Smooth muscle cell (in vitro differentiated cells): ENCODE results near the gene FAM171A2. TPM values are rescaled to one million over a fixed set of nuclear protein-coding genes. Genes with fewer than 3 reads are reported as not detected.

Experiments
- DNase-seq: peaks from one replicate; lab custom pipeline; 2025; ENCODE audit not compliant: unreplicated experiment; lab: John Stamatoyannopoulos, UW
- H2AFZ ChIP-seq: fragments of 200-600 bp; sonication (generic); 2 replicates; pipeline ENCODE4 v1.6.0; 2016; ENCODE audit warnings: antibody characterized with exemption, low read depth, mild to moderate bottlenecking
- H3F3A ChIP-seq: fragments of 200-600 bp; sonication (generic); 2 replicates; pipeline ENCODE4 v1.6.0; 2017; ENCODE audit warnings: antibody characterized with exemption, low read depth
- H3K27ac ChIP-seq: fragments of 200-600 bp; sonication (generic); 2 replicates; pipeline ENCODE4 v1.5.1; 2016; ENCODE audit warnings: low read depth, mild to moderate bottlenecking
- H3K27me3 ChIP-seq: fragments of 200-600 bp; sonication (generic); 2 replicates; pipeline ENCODE4 v1.6.1; 2016; ENCODE audit warnings: low read depth, mild to moderate bottlenecking
- H3K36me3 ChIP-seq: fragments of 200-600 bp; sonication (generic); 2 replicates; pipeline ENCODE4 v1.5.1; 2016; ENCODE audit warnings: low read depth
- H3K4me1 ChIP-seq: fragments of 200-600 bp; sonication (generic); 2 replicates; pipeline ENCODE4 v1.5.1; 2016; ENCODE audit warnings: low read depth
- H3K4me2 ChIP-seq: fragments of 200-600 bp; sonication (generic); 2 replicates; pipeline ENCODE4 v1.6.0; 2016; ENCODE audit warnings: mild to moderate bottlenecking
- H3K4me3 ChIP-seq: fragments of 200-600 bp; sonication (generic); 2 replicates; pipeline ENCODE4 v1.5.1; 2016; ENCODE audit warnings: mild to moderate bottlenecking
- H3K79me2 ChIP-seq: fragments of 200-600 bp; sonication (generic); 2 replicates; pipeline ENCODE4 v1.6.0; 2016; ENCODE audit warnings: low read depth, mild to moderate bottlenecking
- H3K9ac ChIP-seq: fragments of 200-600 bp; sonication (generic); 2 replicates; pipeline ENCODE4 v1.6.0; 2016; ENCODE audit warnings: low read depth
- H3K9me3 ChIP-seq: fragments of 200-600 bp; sonication (generic); replicated peaks from 2 replicates; pipeline ENCODE4 v1.5.1; 2016; ENCODE audit warnings: low read depth
- H4K20me1 ChIP-seq: fragments of 200-600 bp; sonication (generic); 2 replicates; pipeline ENCODE4 v1.6.0; 2016; ENCODE audit warnings: low read depth
- CTCF ChIP-seq: fragments of 200-600 bp; sonication (generic); IDR thresholded peaks from 2 replicates; pipeline ENCODE4 v1.5.1; 2017; ENCODE audit warnings: borderline replicate concordance, mild to moderate bottlenecking, antibody characterized with exemption; ENCODE audit not compliant: insufficient read depth, poor library complexity, severe bottlenecking
- WGBS: methylation state at CpG from one replicate; pipeline ENCODE4 v1.1.7; 2016; ENCODE audit warnings: low lambda C conversion rate; 5-methylcytosine and 5-hydroxymethylcytosine counted together
- polyA plus RNA-seq: library from polyadenylated mRNA; unstranded; fragments of >200 nt; fragmentation: Nextera tagmentation; extraction: Ambion mirVana; gene quantifications from 2 replicates; pipeline ENCODE4 v1.2.1, GENCODE V29; 2016
- small RNA-seq: library from RNA; depleted of rRNA; stranded (forward); fragments of <200 nt; gene quantifications from one replicate; pipeline ENCODE3, GENCODE V24; 2014
- total RNA-seq: library from RNA; depleted of rRNA; stranded (reverse); fragments of >200 nt; gene quantifications from 2 replicates; pipeline ENCODE4 v1.2.3, GENCODE V29; 2014

The FAM171A2 gene
- total and polyA plus RNA-seq, 2 experiments from 2014 or later: 28.4 to 31.5 TPM

- peak within 1 kb of the TSS; percentile 47 for H3K4me3 ChIP-seq
- 0% methylated on average over 12 of the region's 39 CpGs for WGBS
- H3K27ac ChIP-seq: no peak within 1 kb of the TSS
- H3K4me1 ChIP-seq: peaks cover 11% of the 10 kb centered on the region
- no peaks in the 10 kb centered on the region for H3K79me2 ChIP-seq
- H3K9me3 ChIP-seq: no peaks in the 10 kb centered on the region
- no peaks in the 10 kb centered on the region for H3F3A ChIP-seq
- no peak within 1 kb of the TSS for H3K9ac ChIP-seq
- H3K4me2 ChIP-seq: peak within 1 kb of the TSS; percentile 93
- peaks cover 5% of the 10 kb centered on the region for H3K27me3 ChIP-seq
- H4K20me1 ChIP-seq: no peaks in the 10 kb centered on the region
- DNase-seq: peak; percentile 92
- H3K36me3 ChIP-seq: no peaks in the 10 kb centered on the region
- no peak for TF ChIP-seq CTCF
- H2AFZ ChIP-seq: no peak within 1 kb of the TSS
Measured at GRCh38 chr17:44308320-44308818, 55.3 kb downstream of the FAM171A2 start, which contains the start of gene RUNDC3A. TSS of gene RUNDC3A (plus strand) at chr17:44308601. CDS start at chr17:44308833, 232 bp downstream.

- peak; percentile 85 for DNase-seq
- Histone ChIP-seq H3K4me3 (peak overlapping the region; percentile 47), H3K9me3 (no peaks in the 10 kb centered on the region), H3K4me1 (peaks cover 11% of the 10 kb centered on the region), H3K36me3 (no peaks in the 10 kb centered on the region), H3K27ac (no peak overlapping the region), H3K4me2 (peak overlapping the region; percentile 93), H2AFZ (no peak overlapping the region), H3K27me3 (no peaks in the 10 kb centered on the region), H3K79me2 (no peaks in the 10 kb centered on the region), H4K20me1 (no peaks in the 10 kb centered on the region), H3K9ac (no peak overlapping the region), H3F3A (no peaks in the 10 kb centered on the region)
- 6% methylated on average over 26 of the region's 26 CpGs for WGBS
- no peak for TF ChIP-seq CTCF
Measured at GRCh38 chr17:44307387-44308186, 56.1 kb downstream of the FAM171A2 start.

- TF ChIP-seq CTCF: no peak
- Histone ChIP-seq H3K4me1 (peaks cover 11% of the 10 kb centered on the region), H3F3A (no peaks in the 10 kb centered on the region), H2AFZ (no peak overlapping the region), H3K4me3 (no peak overlapping the region), H4K20me1 (no peaks in the 10 kb centered on the region), H3K9ac (no peak overlapping the region), H3K36me3 (no peaks in the 10 kb centered on the region), H3K79me2 (no peaks in the 10 kb centered on the region), H3K4me2 (no peak overlapping the region), H3K27me3 (no peaks in the 10 kb centered on the region), H3K27ac (no peak overlapping the region), H3K9me3 (no peaks in the 10 kb centered on the region)
- DNase-seq: no peak
Measured at GRCh38 chr17:44304651-44305050, 59.0 kb downstream of the FAM171A2 start.

Small RNAs within 50 kb of the gene (small RNA-seq; reads per million reads assigned to genes)
- gene RF00012 (not detected), gene RN7SL258P (0.11 reads per million), gene RNU6-453P (not detected)

Other genes starting within 250 kb of the FAM171A2 start
- gene HDAC5, start 240.2 kb downstream of the FAM171A2 start, total RNA-seq: 48.7 and 65.3 TPM in 2 replicates
- gene HDAC5, start 240.2 kb downstream of the FAM171A2 start, polyA plus RNA-seq: 51.6 and 52.6 TPM in 2 replicates
- 1.9 and 3.1 TPM in 2 replicates for gene HROB, start 221.9 kb downstream of the FAM171A2 start, total RNA-seq
- 3.7 and 4.6 TPM in 2 replicates for gene HROB, start 221.9 kb downstream of the FAM171A2 start, polyA plus RNA-seq
- gene ASB16, start 193.1 kb downstream of the FAM171A2 start, total RNA-seq: 0.09 TPM in 1 of 2 replicates, not detected in the other
- 0.28 and 0.35 TPM in 2 replicates for gene ASB16, start 193.1 kb downstream of the FAM171A2 start, polyA plus RNA-seq
- gene TMUB2, start 176.9 kb downstream of the FAM171A2 start, total RNA-seq: 26.4 and 28.5 TPM in 2 replicates
- 35.8 and 39.2 TPM in 2 replicates for gene TMUB2, start 176.9 kb downstream of the FAM171A2 start, polyA plus RNA-seq
- 54.0 and 61.1 TPM in 2 replicates for gene ATXN7L3, start 164.0 kb downstream of the FAM171A2 start, total RNA-seq
- 24.3 and 29.1 TPM in 2 replicates for gene ATXN7L3, start 164.0 kb downstream of the FAM171A2 start, polyA plus RNA-seq
- 18.2 and 28.4 TPM in 2 replicates for gene UBTF, start 144.2 kb downstream of the FAM171A2 start, total RNA-seq
- gene UBTF, start 144.2 kb downstream of the FAM171A2 start, polyA plus RNA-seq: 22.1 and 29.2 TPM in 2 replicates
- gene SLC4A1, start 95.7 kb downstream of the FAM171A2 start, total RNA-seq: not detected in 2 replicates
- gene SLC4A1, start 95.7 kb downstream of the FAM171A2 start, polyA plus RNA-seq: not detected in 2 replicates
- 0.36 and 0.63 TPM in 2 replicates for gene RUNDC3A, start 55.3 kb downstream of the FAM171A2 start, total RNA-seq
- gene RUNDC3A, start 55.3 kb downstream of the FAM171A2 start, polyA plus RNA-seq: 0.21 and 0.84 TPM in 2 replicates
- 62.6 and 106 TPM in 2 replicates for gene SLC25A39, start 39.0 kb downstream of the FAM171A2 start, total RNA-seq
- gene SLC25A39, start 39.0 kb downstream of the FAM171A2 start, polyA plus RNA-seq: 147 and 169 TPM in 2 replicates
- 85.9 and 125 TPM in 2 replicates for gene GRN, start 18.6 kb downstream of the FAM171A2 start, total RNA-seq
- gene GRN, start 18.6 kb downstream of the FAM171A2 start, polyA plus RNA-seq: 322 and 338 TPM in 2 replicates
- gene ITGA2B, start 25.8 kb upstream of the FAM171A2 start, total RNA-seq: 1.0 and 2.1 TPM in 2 replicates
- gene ITGA2B, start 25.8 kb upstream of the FAM171A2 start, polyA plus RNA-seq: 3.9 and 4.0 TPM in 2 replicates
- 17.6 and 20.2 TPM in 2 replicates for gene GPATCH8, start 139.6 kb upstream of the FAM171A2 start, total RNA-seq
- gene GPATCH8, start 139.6 kb upstream of the FAM171A2 start, polyA plus RNA-seq: 25.0 and 34.3 TPM in 2 replicates
- gene FZD2, start 193.6 kb upstream of the FAM171A2 start, total RNA-seq: 19.8 and 29.7 TPM in 2 replicates
- gene FZD2, start 193.6 kb upstream of the FAM171A2 start, polyA plus RNA-seq: 31.3 and 33.7 TPM in 2 replicates